ENCODE measurements around the gene AMACR. TPM values are rescaled to one million over a fixed set of nuclear protein-coding genes. Genes with fewer than 3 reads are reported as not detected.

The AMACR gene
- total and polyA plus RNA-seq, 9 of the 15 experiments (the other 6 are each of a cell fraction or from before 2014, with no cell fraction given) = 0.72 to 4.6 (median 4.0) TPM

DNA sequence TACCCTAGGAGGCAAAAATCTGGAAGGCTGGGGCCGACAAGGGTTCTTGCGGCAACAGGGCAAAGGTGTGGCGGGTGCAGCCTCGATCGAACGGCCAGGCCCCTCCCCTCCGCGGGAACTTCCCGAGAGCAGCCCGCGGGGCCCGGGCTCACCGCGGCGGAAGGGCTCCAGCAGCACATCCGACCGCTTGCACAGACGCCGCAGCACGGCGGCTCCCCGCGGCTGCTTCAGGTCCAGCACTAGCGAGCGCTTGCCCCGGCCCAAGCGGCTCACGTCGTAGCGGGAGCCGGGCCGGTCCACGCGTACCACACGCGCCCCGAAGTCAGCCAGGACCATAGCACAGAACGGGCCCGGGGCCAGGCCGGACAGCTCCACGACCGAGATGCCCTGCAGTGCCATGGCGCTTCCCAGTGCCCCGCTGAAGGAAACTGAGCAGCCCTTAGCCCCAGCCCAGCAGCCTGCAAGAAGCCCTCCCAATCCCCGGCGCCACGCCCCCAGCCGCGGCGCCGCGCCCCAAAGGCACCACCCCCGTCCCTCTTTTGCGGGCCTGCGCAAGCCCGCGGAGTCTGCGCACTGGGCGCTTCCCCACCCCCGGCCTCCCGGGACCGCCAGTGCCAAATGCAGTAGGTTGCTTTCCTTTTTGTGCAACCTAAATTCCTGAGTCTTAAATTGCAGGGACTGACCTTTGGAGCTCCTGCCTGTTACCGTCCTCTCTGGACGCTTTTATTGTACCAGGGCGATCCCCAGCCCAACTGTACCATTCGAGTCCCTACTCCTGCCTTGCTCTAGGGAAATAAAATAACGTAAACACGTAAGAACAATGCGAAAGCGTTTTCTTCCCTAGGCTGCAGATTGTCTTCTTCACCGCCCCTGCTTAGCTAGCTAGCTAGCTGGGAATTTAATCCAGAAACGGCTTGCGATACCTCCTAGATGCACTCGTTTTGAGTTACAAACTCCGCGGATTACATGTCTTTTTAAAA is at the start of gene AMACR (continued):
- TF ChIP-seq, protein P1, sequence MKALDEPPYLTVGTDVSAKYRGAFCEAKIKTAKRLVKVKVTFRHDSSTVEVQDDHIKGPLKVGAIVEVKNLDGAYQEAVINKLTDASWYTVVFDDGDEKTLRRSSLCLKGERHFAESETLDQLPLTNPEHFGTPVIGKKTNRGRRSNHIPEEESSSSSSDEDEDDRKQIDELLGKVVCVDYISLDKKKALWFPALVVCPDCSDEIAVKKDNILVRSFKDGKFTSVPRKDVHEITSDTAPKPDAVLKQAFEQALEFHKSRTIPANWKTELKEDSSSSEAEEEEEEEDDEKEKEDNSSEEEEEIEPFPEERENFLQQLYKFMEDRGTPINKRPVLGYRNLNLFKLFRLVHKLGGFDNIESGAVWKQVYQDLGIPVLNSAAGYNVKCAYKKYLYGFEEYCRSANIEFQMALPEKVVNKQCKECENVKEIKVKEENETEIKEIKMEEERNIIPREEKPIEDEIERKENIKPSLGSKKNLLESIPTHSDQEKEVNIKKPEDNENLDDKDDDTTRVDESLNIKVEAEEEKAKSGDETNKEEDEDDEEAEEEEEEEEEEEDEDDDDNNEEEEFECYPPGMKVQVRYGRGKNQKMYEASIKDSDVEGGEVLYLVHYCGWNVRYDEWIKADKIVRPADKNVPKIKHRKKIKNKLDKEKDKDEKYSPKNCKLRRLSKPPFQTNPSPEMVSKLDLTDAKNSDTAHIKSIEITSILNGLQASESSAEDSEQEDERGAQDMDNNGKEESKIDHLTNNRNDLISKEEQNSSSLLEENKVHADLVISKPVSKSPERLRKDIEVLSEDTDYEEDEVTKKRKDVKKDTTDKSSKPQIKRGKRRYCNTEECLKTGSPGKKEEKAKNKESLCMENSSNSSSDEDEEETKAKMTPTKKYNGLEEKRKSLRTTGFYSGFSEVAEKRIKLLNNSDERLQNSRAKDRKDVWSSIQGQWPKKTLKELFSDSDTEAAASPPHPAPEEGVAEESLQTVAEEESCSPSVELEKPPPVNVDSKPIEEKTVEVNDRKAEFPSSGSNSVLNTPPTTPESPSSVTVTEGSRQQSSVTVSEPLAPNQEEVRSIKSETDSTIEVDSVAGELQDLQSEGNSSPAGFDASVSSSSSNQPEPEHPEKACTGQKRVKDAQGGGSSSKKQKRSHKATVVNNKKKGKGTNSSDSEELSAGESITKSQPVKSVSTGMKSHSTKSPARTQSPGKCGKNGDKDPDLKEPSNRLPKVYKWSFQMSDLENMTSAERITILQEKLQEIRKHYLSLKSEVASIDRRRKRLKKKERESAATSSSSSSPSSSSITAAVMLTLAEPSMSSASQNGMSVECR (CRISPR knock-in tag; IDR thresholded peaks at IDR 0.05) = peak; percentile 71; the same call in 1 of the 2 replicates
- TF ChIP-seq ZFP1 (CRISPR knock-in tag; IDR thresholded peaks at IDR 0.05) = no peak
- TF ChIP-seq, protein P2, sequence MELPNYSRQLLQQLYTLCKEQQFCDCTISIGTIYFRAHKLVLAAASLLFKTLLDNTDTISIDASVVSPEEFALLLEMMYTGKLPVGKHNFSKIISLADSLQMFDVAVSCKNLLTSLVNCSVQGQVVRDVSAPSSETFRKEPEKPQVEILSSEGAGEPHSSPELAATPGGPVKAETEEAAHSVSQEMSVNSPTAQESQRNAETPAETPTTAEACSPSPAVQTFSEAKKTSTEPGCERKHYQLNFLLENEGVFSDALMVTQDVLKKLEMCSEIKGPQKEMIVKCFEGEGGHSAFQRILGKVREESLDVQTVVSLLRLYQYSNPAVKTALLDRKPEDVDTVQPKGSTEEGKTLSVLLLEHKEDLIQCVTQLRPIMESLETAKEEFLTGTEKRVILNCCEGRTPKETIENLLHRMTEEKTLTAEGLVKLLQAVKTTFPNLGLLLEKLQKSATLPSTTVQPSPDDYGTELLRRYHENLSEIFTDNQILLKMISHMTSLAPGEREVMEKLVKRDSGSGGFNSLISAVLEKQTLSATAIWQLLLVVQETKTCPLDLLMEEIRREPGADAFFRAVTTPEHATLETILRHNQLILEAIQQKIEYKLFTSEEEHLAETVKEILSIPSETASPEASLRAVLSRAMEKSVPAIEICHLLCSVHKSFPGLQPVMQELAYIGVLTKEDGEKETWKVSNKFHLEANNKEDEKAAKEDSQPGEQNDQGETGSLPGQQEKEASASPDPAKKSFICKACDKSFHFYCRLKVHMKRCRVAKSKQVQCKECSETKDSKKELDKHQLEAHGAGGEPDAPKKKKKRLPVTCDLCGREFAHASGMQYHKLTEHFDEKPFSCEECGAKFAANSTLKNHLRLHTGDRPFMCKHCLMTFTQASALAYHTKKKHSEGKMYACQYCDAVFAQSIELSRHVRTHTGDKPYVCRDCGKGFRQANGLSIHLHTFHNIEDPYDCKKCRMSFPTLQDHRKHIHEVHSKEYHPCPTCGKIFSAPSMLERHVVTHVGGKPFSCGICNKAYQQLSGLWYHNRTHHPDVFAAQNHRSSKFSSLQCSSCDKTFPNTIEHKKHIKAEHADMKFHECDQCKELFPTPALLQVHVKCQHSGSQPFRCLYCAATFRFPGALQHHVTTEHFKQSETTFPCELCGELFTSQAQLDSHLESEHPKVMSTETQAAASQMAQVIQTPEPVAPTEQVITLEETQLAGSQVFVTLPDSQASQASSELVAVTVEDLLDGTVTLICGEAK (IDR thresholded peaks at IDR 0.05) = no peak; the same call in 1 of the 2 replicates
- TF ChIP-seq, protein P2 (CRISPR knock-in tag; IDR thresholded peaks at IDR 0.05) = no peak
- 0 out of 4 replicates have a peak, but pooled peaks of 1 of the 2 experiments have one; percentile 48 for TF ChIP-seq TEAD1 (CRISPR knock-in tag; IDR thresholded peaks at IDR 0.05)
- peak; percentile 86 for TF ChIP-seq RBBP5 (IDR thresholded peaks at IDR 0.05; ENCODE audit: borderline replicate concordance, insufficient read depth, low read length, poor library complexity, severe bottlenecking)
- TF ChIP-seq BRD4 (IDR thresholded peaks at IDR 0.05) = 0 out of 2 replicates have a peak, but pooled peaks have one; percentile 35
- no peak for TF ChIP-seq MYBL2 (IDR thresholded peaks at IDR 0.05; ENCODE audit: low read depth)
- TF ChIP-seq MYBL2 (CRISPR knock-in tag; IDR thresholded peaks at IDR 0.05; ENCODE audit: borderline replicate concordance) = no peak
- TF ChIP-seq, protein P3, sequence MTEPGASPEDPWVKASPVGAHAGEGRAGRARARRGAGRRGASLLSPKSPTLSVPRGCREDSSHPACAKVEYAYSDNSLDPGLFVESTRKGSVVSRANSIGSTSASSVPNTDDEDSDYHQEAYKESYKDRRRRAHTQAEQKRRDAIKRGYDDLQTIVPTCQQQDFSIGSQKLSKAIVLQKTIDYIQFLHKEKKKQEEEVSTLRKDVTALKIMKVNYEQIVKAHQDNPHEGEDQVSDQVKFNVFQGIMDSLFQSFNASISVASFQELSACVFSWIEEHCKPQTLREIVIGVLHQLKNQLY (CRISPR knock-in tag; conservative IDR thresholded peaks at IDR 0.05) = no peak
- TF ChIP-seq XRCC4 (IDR thresholded peaks at IDR 0.05; ENCODE audit: extremely low read depth, insufficient read depth, insufficient read length) = no peak

All from K562 (cell line).